ENCODE measurements around the gene C1QL1.

DNA sequence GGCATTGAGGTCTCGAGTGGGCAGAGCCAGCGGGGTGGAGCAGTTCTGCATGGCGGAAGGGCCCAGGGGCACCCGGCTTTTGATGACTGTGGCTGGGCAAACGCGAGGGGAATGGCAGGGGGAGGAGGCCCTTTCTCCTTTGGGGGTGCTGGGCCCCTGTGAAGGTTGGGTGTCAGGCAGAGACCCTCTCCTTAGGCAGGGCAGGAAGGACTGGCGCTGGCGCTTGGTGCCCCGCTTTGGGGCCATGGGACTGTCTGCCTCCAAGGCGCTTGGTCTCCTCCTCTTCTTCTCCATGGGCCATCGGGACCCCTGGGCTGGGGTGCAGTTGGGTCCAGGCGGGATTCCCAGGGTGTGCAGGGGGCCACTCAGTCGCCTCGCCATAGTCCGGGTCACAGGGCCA, 40.0 kb downstream of the C1QL1 start:
- no peak for TF ChIP-seq EZH2 (IDR thresholded peaks at IDR 0.05; ENCODE audit: insufficient read depth, poor library complexity, severe bottlenecking)
- no peak for TF ChIP-seq EZH2phosphoT487 (IDR thresholded peaks at IDR 0.05; ENCODE audit: insufficient read depth, low read depth)
